ENCODE data around the gene COLEC12. TPM values are rescaled to one million over a fixed set of nuclear protein-coding genes. Genes with fewer than 3 reads are reported as not detected.

Gene COLEC12
- total RNA-seq, result 0.21 TPM

- Histone ChIP-seq H3K4me1 (ENCODE audit: insufficient read depth, low read length) (peaks cover 18% of the 10 kb centered on the region), H3K9me3 (ENCODE audit: low read depth, low read length) (no peaks in the 10 kb centered on the region), H3K4me3 (ENCODE audit: low read length) (no peak within 1 kb of the TSS), H3K27me3 (ENCODE audit: insufficient read depth, low read length) (peaks cover 44% of the 10 kb centered on the region)
These were observed at the start of gene COLEC12 for GRCh38 chr18:500632-501405. COLEC12 (minus strand) TSS chr18:500701; CDS start chr18:500514, 187 bp downstream.

GRCh38 chr18:549967-550366 lies 49.5 kb upstream of the COLEC12 start:
- no peak overlapping the region for H3K4me3 ChIP-seq (ENCODE audit: low read length)
- no peaks in the 10 kb centered on the region for H3K27me3 ChIP-seq (ENCODE audit: insufficient read depth, low read length)
- no peaks in the 10 kb centered on the region for H3K4me1 ChIP-seq (ENCODE audit: insufficient read depth, low read length)
- no peaks in the 10 kb centered on the region for H3K9me3 ChIP-seq (ENCODE audit: low read depth, low read length)

- no peak overlapping the region for H3K4me3 ChIP-seq (ENCODE audit: low read length)
- no peaks in the 10 kb centered on the region for H3K27me3 ChIP-seq (ENCODE audit: insufficient read depth, low read length)
- H3K4me1 ChIP-seq (ENCODE audit: insufficient read depth, low read length), result no peaks in the 10 kb centered on the region
- no peaks in the 10 kb centered on the region for H3K9me3 ChIP-seq (ENCODE audit: low read depth, low read length)
These were observed 43.1 kb upstream of the COLEC12 start for GRCh38 chr18:543447-544078.

GRCh38 chr18:533995-534601 lies 33.6 kb upstream of the COLEC12 start:
- Histone ChIP-seq H3K4me1 (ENCODE audit: insufficient read depth, low read length) (no peaks in the 10 kb centered on the region), H3K9me3 (ENCODE audit: low read depth, low read length) (no peaks in the 10 kb centered on the region), H3K27me3 (ENCODE audit: insufficient read depth, low read length) (no peaks in the 10 kb centered on the region), H3K4me3 (ENCODE audit: low read length) (no peak overlapping the region)

- Histone ChIP-seq H3K4me3 (ENCODE audit: low read length) (no peak overlapping the region), H3K27me3 (ENCODE audit: insufficient read depth, low read length) (no peaks in the 10 kb centered on the region), H3K9me3 (ENCODE audit: low read depth, low read length) (no peaks in the 10 kb centered on the region), H3K4me1 (ENCODE audit: insufficient read depth, low read length) (no peaks in the 10 kb centered on the region)
These were observed 32.1 kb upstream of the COLEC12 start for GRCh38 chr18:532632-533031.

GRCh38 chr18:532018-532417 lies 31.5 kb upstream of the COLEC12 start:
- H3K9me3 ChIP-seq (ENCODE audit: low read depth, low read length), result no peaks in the 10 kb centered on the region
- H3K4me1 ChIP-seq (ENCODE audit: insufficient read depth, low read length), result no peaks in the 10 kb centered on the region
- H3K27me3 ChIP-seq (ENCODE audit: insufficient read depth, low read length), result no peaks in the 10 kb centered on the region
- no peak overlapping the region for H3K4me3 ChIP-seq (ENCODE audit: low read length)

- no peak overlapping the region for H3K4me3 ChIP-seq (ENCODE audit: low read length)
- no peaks in the 10 kb centered on the region for H3K9me3 ChIP-seq (ENCODE audit: low read depth, low read length)
- H3K4me1 ChIP-seq (ENCODE audit: insufficient read depth, low read length), result no peaks in the 10 kb centered on the region
- no peaks in the 10 kb centered on the region for H3K27me3 ChIP-seq (ENCODE audit: insufficient read depth, low read length)
These were observed 26.6 kb upstream of the COLEC12 start for GRCh38 chr18:527146-527545.

- no peak overlapping the region for H3K4me3 ChIP-seq (ENCODE audit: low read length)
- no peaks in the 10 kb centered on the region for H3K4me1 ChIP-seq (ENCODE audit: insufficient read depth, low read length)
- H3K27me3 ChIP-seq (ENCODE audit: insufficient read depth, low read length), result no peaks in the 10 kb centered on the region
- H3K9me3 ChIP-seq (ENCODE audit: low read depth, low read length), result no peaks in the 10 kb centered on the region
These were observed 26.2 kb upstream of the COLEC12 start for GRCh38 chr18:526681-527080.

GRCh38 chr18:525036-525797 lies 24.7 kb upstream of the COLEC12 start:
- Histone ChIP-seq H3K4me1 (ENCODE audit: insufficient read depth, low read length) (no peaks in the 10 kb centered on the region), H3K4me3 (ENCODE audit: low read length) (no peak overlapping the region), H3K9me3 (ENCODE audit: low read depth, low read length) (no peaks in the 10 kb centered on the region)

GRCh38 chr18:524466-524865 lies 24.0 kb upstream of the COLEC12 start:
- Histone ChIP-seq H3K4me3 (ENCODE audit: low read length) (no peak overlapping the region), H3K27me3 (ENCODE audit: insufficient read depth, low read length) (no peaks in the 10 kb centered on the region), H3K9me3 (ENCODE audit: low read depth, low read length) (no peaks in the 10 kb centered on the region), H3K4me1 (ENCODE audit: insufficient read depth, low read length) (peaks cover 2% of the 10 kb centered on the region)

More at GRCh38 chr18:525036-525797, 24.7 kb upstream of the COLEC12 start:
- H3K27me3 ChIP-seq (ENCODE audit: insufficient read depth, low read length), result no peaks in the 10 kb centered on the region

GRCh38 chr18:523561-523960 lies 23.1 kb upstream of the COLEC12 start:
- Histone ChIP-seq H3K4me3 (ENCODE audit: low read length) (no peak overlapping the region), H3K4me1 (ENCODE audit: insufficient read depth, low read length) (peaks cover 11% of the 10 kb centered on the region), H3K27me3 (ENCODE audit: insufficient read depth, low read length) (no peaks in the 10 kb centered on the region), H3K9me3 (ENCODE audit: low read depth, low read length) (no peaks in the 10 kb centered on the region)

GRCh38 chr18:519019-519879 lies 18.7 kb upstream of the COLEC12 start:
- Histone ChIP-seq H3K27me3 (ENCODE audit: insufficient read depth, low read length) (no peaks in the 10 kb centered on the region), H3K9me3 (ENCODE audit: low read depth, low read length) (no peaks in the 10 kb centered on the region), H3K4me1 (ENCODE audit: insufficient read depth, low read length) (peaks cover 15% of the 10 kb centered on the region), H3K4me3 (ENCODE audit: low read length) (no peak overlapping the region)

- no peak overlapping the region for H3K4me3 ChIP-seq (ENCODE audit: low read length)
- no peaks in the 10 kb centered on the region for H3K9me3 ChIP-seq (ENCODE audit: low read depth, low read length)
- peaks cover 15% of the 10 kb centered on the region for H3K4me1 ChIP-seq (ENCODE audit: insufficient read depth, low read length)
- no peaks in the 10 kb centered on the region for H3K27me3 ChIP-seq (ENCODE audit: insufficient read depth, low read length)
These were observed 17.6 kb upstream of the COLEC12 start for GRCh38 chr18:518081-518480.

GRCh38 chr18:515838-516237 lies 15.3 kb upstream of the COLEC12 start:
- Histone ChIP-seq H3K9me3 (ENCODE audit: low read depth, low read length) (no peaks in the 10 kb centered on the region), H3K4me3 (ENCODE audit: low read length) (no peak overlapping the region), H3K4me1 (ENCODE audit: insufficient read depth, low read length) (peaks cover 15% of the 10 kb centered on the region), H3K27me3 (ENCODE audit: insufficient read depth, low read length) (no peaks in the 10 kb centered on the region)
